GM23338 (cell line): Measurements from ENCODE around the gene UBE3C.

ENCODE experiments used
- EZH2 ChIP-seq: fragments of 200-600 bp; sonication (generic); IDR thresholded peaks from one replicate; pipeline ENCODE4 v1.8.0; 2017; ENCODE audit warnings: antibody characterized with exemption, mild to moderate bottlenecking, low read depth; ENCODE audit not compliant: unreplicated experiment
- JUNB ChIP-seq: IDR thresholded peaks from one replicate; pipeline ENCODE4 v1.6.1; 2016; ENCODE audit warnings: antibody characterized with exemption; ENCODE audit not compliant: unreplicated experiment
- NANOG ChIP-seq: IDR thresholded peaks from 2 replicates; pipeline ENCODE4 v1.6.1; 2016; ENCODE audit warnings: antibody characterized with exemption, borderline replicate concordance
- POLR2AphosphoS5 ChIP-seq: IDR thresholded peaks from 2 replicates; pipeline ENCODE4 v1.6.1; 2016; ENCODE audit warnings: antibody characterized with exemption, low read depth
- REST ChIP-seq: IDR thresholded peaks from one replicate; pipeline ENCODE4 v1.6.1; 2018; ENCODE audit warnings: antibody characterized with exemption; ENCODE audit not compliant: unreplicated experiment
- STAT1 ChIP-seq: IDR thresholded peaks from one replicate; pipeline ENCODE4 v1.6.1; 2016; ENCODE audit warnings: antibody characterized with exemption; ENCODE audit not compliant: unreplicated experiment
- TF ChIP-seq, protein P1 (sequence below), 2 experiments: fragments of 200-600 bp in 1 of 2; sonication (generic) in 1 of 2; conservative IDR thresholded peaks; 2 replicates each; pipeline versions ENCODE4 v1.5.1 to v1.6.1; 2016 to 2017; ENCODE audit warnings: antibody characterized with exemption in 2 of 2, low read depth in 2 of 2, mild to moderate bottlenecking in 2 of 2, moderate library complexity in 1 of 2
- TF ChIP-seq, protein P2 (sequence below): IDR thresholded peaks from 2 replicates; pipeline ENCODE4 v1.6.1; 2016; ENCODE audit warnings: antibody characterized with exemption

- TF ChIP-seq POLR2AphosphoS5 (no peak), JUNB (no peak), EZH2 (no peak), REST (no peak), NANOG (no peak), STAT1 (no peak)
- TF ChIP-seq, protein P1, sequence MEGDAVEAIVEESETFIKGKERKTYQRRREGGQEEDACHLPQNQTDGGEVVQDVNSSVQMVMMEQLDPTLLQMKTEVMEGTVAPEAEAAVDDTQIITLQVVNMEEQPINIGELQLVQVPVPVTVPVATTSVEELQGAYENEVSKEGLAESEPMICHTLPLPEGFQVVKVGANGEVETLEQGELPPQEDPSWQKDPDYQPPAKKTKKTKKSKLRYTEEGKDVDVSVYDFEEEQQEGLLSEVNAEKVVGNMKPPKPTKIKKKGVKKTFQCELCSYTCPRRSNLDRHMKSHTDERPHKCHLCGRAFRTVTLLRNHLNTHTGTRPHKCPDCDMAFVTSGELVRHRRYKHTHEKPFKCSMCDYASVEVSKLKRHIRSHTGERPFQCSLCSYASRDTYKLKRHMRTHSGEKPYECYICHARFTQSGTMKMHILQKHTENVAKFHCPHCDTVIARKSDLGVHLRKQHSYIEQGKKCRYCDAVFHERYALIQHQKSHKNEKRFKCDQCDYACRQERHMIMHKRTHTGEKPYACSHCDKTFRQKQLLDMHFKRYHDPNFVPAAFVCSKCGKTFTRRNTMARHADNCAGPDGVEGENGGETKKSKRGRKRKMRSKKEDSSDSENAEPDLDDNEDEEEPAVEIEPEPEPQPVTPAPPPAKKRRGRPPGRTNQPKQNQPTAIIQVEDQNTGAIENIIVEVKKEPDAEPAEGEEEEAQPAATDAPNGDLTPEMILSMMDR (conservative IDR thresholded peaks at IDR 0.05; ENCODE audit: low read depth in 2 of 2), result 0 out of 4 replicates have a peak, but pooled peaks of 1 of the 2 experiments have one; percentile 5
- TF ChIP-seq, protein P2, sequence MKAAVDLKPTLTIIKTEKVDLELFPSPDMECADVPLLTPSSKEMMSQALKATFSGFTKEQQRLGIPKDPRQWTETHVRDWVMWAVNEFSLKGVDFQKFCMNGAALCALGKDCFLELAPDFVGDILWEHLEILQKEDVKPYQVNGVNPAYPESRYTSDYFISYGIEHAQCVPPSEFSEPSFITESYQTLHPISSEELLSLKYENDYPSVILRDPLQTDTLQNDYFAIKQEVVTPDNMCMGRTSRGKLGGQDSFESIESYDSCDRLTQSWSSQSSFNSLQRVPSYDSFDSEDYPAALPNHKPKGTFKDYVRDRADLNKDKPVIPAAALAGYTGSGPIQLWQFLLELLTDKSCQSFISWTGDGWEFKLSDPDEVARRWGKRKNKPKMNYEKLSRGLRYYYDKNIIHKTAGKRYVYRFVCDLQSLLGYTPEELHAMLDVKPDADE, result no peak
Measured at GRCh38 chr7:157224627-157225026, 85.9 kb downstream of the UBE3C start.
